Measurements from ENCODE around the gene GPR155. TPM values are rescaled to one million over a fixed set of nuclear protein-coding genes. Genes with fewer than 3 reads are reported as not detected.

GPR155 gene
- total RNA-seq, 1 experiment from 2014 or later, result 0.79 TPM

DNA sequence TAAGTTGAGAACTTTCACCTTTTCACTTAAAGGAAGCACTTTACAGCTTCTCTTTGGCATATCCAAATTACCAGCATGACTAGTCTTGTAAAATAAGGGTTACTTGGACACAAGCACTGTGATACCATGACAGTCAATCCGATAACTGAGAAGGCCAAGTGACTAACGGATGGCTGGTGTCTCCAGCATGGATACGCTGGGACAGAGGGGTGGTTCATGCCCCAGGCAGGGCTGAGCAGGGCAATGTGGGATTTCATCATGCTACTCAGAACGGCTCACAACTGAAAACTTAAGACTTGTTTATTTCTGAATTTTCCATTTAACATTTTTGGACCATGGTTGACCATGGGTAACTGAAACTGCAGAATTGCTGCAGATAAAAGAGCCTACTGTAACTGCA is 43.1 kb upstream of the GPR155 start:
- no TSS peak for BruUV-seq (replicated peaks)
- Histone ChIP-seq H3K4me2 (no peak overlapping the region), H3K9me3 (ENCODE audit: insufficient read depth, low read depth) (no peaks in the 10 kb centered on the region), H3K27ac (no peak overlapping the region), H3F3A (ENCODE audit: insufficient read depth, low read depth) (no peaks in the 10 kb centered on the region), H2AFZ (0 out of 2 replicates have a peak overlapping the region, but pooled peaks have one; percentile 4), H4K20me1 (ENCODE audit: insufficient read depth) (no peaks in the 10 kb centered on the region), H3K4me1 (replicated peaks; ENCODE audit: insufficient read depth) (no peaks in the 10 kb centered on the region), H3K36me3 (ENCODE audit: low read depth) (no peaks in the 10 kb centered on the region), H3K27me3 (ENCODE audit: insufficient read depth, low read depth) (peaks cover 21% of the 10 kb centered on the region), H3K9me2 (ENCODE audit: insufficient read depth) (0 out of 2 replicates have a peak, but pooled peaks cover 3% of the 10 kb centered on the region), H3K79me2 (ENCODE audit: low read depth) (no peaks in the 10 kb centered on the region), H3K4me3 (no peak overlapping the region)
- DNase-seq, result no peak
- CTCF ChIA-PET, result no interaction called here
- TF ChIP-seq CTCF (conservative IDR thresholded peaks at IDR 0.05), result no peak
- no peak for TF ChIP-seq EZH2 (IDR thresholded peaks at IDR 0.05; ENCODE audit: low read depth)
- POLR2A ChIA-PET (ENCODE audit: unreplicated experiment), result no interaction called here
- intact Hi-C loops (cut with micrococcal nuclease; ENCODE audit: unreplicated experiment), result no loop called here

- Histone ChIP-seq H3K4me2 (no peak overlapping the region), H2AFZ (no peak overlapping the region), H3K27ac (no peak overlapping the region), H3K4me1 (replicated peaks; ENCODE audit: insufficient read depth) (no peaks in the 10 kb centered on the region), H3F3A (ENCODE audit: insufficient read depth, low read depth) (no peaks in the 10 kb centered on the region), H4K20me1 (ENCODE audit: insufficient read depth) (no peaks in the 10 kb centered on the region), H3K4me3 (no peak overlapping the region), H3K36me3 (ENCODE audit: low read depth) (no peaks in the 10 kb centered on the region), H3K9me2 (ENCODE audit: insufficient read depth) (0 out of 2 replicates have a peak, but pooled peaks cover 3% of the 10 kb centered on the region), H3K79me2 (ENCODE audit: low read depth) (no peaks in the 10 kb centered on the region), H3K9me3 (ENCODE audit: insufficient read depth, low read depth) (no peaks in the 10 kb centered on the region), H3K27me3 (ENCODE audit: insufficient read depth, low read depth) (peaks cover 34% of the 10 kb centered on the region)
- CTCF ChIA-PET, result no interaction called here
- DNase-seq, result no peak
- no peak for TF ChIP-seq CTCF (conservative IDR thresholded peaks at IDR 0.05)
- no peak for TF ChIP-seq EZH2 (IDR thresholded peaks at IDR 0.05; ENCODE audit: low read depth)
- intact Hi-C loops (cut with micrococcal nuclease; ENCODE audit: unreplicated experiment), result no loop called here
- POLR2A ChIA-PET (ENCODE audit: unreplicated experiment), result no interaction called here
- no TSS peak for BruUV-seq (replicated peaks)
These were observed 41.1 kb upstream of the GPR155 start for GRCh38 chr2:174527959-174528358.

- POLR2A ChIA-PET (ENCODE audit: unreplicated experiment), result no interaction called here
- Histone ChIP-seq H3K9me2 (ENCODE audit: insufficient read depth) (0 out of 2 replicates have a peak, but pooled peaks cover 3% of the 10 kb centered on the region), H3K27ac (no peak overlapping the region), H3F3A (ENCODE audit: insufficient read depth, low read depth) (no peaks in the 10 kb centered on the region), H2AFZ (no peak overlapping the region), H3K79me2 (ENCODE audit: low read depth) (no peaks in the 10 kb centered on the region), H3K4me3 (no peak overlapping the region), H3K9me3 (ENCODE audit: insufficient read depth, low read depth) (no peaks in the 10 kb centered on the region), H3K27me3 (ENCODE audit: insufficient read depth, low read depth) (peaks cover 37% of the 10 kb centered on the region), H3K4me1 (replicated peaks; ENCODE audit: insufficient read depth) (no peaks in the 10 kb centered on the region), H4K20me1 (ENCODE audit: insufficient read depth) (no peaks in the 10 kb centered on the region), H3K36me3 (ENCODE audit: low read depth) (no peaks in the 10 kb centered on the region), H3K4me2 (no peak overlapping the region)
- intact Hi-C loops (cut with micrococcal nuclease; ENCODE audit: unreplicated experiment), result no loop called here
- no TSS peak for BruUV-seq (replicated peaks)
- CTCF ChIA-PET, result interaction anchor here (0.6 kb wide), 1 partner anchor 154 kb away, joined by 3 read pairs; no protein-coding TSS in a partner anchor
- no peak for DNase-seq
- no peak for TF ChIP-seq CTCF (conservative IDR thresholded peaks at IDR 0.05)
- no peak for TF ChIP-seq EZH2 (IDR thresholded peaks at IDR 0.05; ENCODE audit: low read depth)
These were observed 40.4 kb upstream of the GPR155 start for GRCh38 chr2:174527101-174527721.

Data from PC-9 (cell line).